ENCODE data around the gene RAP1GAP2.
"Not testable (repeated sequence)": the region's sequence is repeated elsewhere in the genome, so short reads cannot be mapped to it uniquely, and the experiment has no call there.

RAP1GAP2 gene

GRCh38 chr17:2978116-2978515, 181.9 kb downstream of the RAP1GAP2 start:
- DNase-seq = no peak

- DNase-seq = no peak
Measured at GRCh38 chr17:2978991-2979390, 182.8 kb downstream of the RAP1GAP2 start.

DNA sequence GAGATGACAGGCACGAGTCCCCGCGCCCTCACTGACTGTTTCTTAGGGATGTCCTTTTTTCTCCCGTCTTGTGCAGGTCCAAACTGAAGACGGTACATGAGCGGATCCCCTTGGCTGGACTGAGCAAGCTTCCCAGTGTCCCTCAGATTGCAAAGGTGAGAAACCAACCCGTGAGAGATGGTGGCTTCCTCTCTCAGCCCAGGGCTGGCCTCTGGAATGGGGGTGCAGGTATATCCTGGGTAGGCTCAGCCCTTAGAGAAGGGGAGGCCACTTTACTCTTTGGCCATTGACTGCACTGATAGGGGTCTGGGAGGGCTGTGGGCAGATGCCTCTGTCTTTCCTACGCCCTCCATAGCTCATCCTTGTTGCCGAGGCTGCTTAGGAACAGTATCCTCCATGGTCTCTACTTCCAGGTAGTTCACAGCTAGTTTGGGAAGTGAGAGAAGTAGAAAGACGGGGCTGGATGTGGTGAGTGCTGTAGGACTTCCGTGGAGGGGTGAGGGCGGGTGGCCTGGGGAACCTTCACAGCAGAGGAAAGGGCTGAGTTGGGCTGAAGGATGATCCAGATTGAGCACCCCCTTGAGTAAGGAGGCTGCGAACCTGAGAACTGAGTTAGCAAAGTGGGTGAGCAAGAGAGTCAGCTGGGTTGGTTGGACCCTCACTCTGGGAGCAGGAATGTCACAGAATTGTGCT, 184.1 kb downstream of the RAP1GAP2 start:
- no peak for DNase-seq

DNA sequence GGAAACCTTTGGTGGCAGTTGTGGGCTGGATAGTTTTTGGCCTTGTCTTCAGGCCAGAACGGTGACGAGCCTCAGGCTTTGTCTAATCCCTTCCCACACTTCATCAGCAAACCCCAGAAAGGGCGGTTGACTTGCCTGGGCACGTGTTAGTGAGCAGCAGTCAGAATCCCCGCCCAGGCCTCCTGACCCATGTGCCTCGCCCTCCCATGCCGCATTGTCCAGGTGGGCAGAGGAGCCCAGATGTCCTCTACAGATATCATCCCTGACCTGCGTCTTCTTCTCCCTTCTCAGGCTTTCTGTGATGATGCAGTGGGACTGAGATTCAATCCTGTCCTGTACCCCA, 184.6 kb downstream of the RAP1GAP2 start:
- DNase-seq = no peak

GRCh38 chr17:2981325-2981724, 185.1 kb downstream of the RAP1GAP2 start:
- DNase-seq = no peak

- DNase-seq = no peak
Measured at GRCh38 chr17:2982854-2983253, 186.6 kb downstream of the RAP1GAP2 start.

DNA sequence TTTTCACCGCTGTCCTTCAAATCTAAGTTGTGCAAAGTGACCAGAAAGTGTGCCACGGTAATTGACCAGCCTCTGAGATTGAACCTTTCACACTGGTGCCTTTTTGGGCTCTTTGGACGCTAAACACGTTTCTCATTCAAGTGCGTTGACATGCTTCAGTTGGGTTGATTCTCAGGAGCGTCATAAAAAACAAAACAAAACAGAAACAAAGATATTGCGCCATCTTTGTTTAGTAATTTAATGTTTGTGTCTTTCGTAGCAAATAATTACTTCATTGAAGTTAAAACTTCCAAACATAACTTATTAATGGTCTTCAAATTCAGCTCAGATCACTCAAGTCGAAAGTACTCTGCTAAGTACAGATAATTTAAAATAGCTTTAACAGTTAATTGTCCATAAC, 187.0 kb downstream of the RAP1GAP2 start:
- no peak for DNase-seq

GRCh38 chr17:2985318-2985717, 189.1 kb downstream of the RAP1GAP2 start:
- no peak for DNase-seq

DNA sequence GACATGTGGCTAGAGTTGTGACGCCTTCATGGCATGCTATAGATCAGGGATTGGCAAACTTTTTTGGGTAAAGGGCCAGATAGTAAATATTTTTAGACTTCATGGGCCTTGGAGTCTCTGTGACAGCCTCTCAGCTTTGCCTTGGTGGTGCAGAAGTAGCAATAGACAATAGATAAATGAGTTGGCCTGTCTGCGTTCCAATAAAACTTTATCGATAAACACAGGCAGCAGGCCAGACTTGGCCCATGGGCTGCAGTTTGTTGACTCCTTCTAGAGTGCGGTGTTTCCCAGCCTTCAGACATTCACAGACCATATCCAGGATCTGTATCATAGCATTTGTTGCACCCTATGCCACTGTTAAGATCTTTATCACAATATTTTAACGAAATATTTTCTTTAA, 190.7 kb downstream of the RAP1GAP2 start:
- no peak for DNase-seq

GRCh38 chr17:2989396-2989795, 193.2 kb downstream of the RAP1GAP2 start:
- DNase-seq = not testable (repeated sequence)

GRCh38 chr17:2989855-2990254, 193.6 kb downstream of the RAP1GAP2 start:
- DNase-seq = no peak

- DNase-seq = no peak
Measured at GRCh38 chr17:2990396-2990795, 194.2 kb downstream of the RAP1GAP2 start.

DNA sequence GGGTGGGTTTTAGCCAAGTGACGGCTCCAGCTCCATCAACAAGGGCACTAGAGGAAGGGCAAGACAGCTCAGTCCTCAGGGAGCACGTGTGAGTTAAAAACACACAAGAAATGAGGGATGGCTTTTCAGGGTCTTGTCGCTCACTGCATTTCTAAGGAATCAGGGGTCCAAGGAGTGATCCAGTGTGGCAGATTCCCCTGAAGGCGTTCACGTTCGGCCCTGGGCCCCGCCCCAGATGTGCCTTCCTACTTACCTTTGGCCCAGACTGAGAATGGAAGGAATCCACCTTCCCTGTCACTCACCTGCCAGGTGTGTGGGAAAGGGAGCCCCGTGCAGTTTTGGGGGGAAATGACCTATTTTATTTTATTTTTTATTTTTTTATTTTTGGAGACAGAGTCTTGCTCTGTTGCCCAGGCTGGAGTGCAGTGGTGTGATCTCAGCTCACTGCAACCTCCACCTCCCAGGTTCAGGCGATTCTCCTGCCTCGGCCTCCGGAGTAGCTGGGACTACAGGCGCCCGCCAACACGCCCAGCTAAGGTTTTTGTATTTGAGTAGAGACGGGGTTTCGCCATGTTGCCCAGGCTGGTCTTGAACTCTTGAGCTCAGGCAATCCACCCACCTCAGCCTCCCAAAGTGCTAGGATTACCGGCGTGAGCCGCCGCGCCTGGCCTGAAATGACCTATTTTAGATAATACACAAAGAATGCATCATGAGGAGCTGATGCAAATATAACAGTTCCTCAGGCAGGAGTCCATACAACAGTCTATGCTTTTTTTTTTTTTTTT, 195.3 kb downstream of the RAP1GAP2 start:
- DNase-seq = not testable (repeated sequence)

- DNase-seq = no peak
Measured at GRCh38 chr17:2994441-2994840, 198.2 kb downstream of the RAP1GAP2 start.

DNA sequence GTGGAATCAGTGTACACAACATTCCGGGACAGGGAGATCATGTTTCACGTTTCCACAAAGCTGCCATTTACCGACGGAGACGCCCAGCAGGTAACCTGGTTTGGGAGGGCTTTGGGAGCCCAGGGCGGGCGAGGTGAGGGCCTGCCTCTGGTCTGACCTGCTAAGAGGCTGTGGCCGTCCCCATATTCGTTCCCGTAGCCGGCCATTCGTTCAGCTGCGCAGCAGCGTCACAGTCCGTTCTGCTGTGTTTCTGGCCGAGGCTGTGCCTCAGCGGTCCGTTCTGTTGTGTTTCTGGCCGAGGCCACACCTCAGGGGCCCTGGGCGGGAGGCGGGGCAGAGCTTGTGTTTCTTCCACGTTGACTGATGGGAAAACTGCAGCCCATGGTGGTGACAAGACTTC, 199.1 kb downstream of the RAP1GAP2 start:
- DNase-seq = no peak

- no peak for DNase-seq
Measured at GRCh38 chr17:2995886-2996809, 199.9 kb downstream of the RAP1GAP2 start.

DNA sequence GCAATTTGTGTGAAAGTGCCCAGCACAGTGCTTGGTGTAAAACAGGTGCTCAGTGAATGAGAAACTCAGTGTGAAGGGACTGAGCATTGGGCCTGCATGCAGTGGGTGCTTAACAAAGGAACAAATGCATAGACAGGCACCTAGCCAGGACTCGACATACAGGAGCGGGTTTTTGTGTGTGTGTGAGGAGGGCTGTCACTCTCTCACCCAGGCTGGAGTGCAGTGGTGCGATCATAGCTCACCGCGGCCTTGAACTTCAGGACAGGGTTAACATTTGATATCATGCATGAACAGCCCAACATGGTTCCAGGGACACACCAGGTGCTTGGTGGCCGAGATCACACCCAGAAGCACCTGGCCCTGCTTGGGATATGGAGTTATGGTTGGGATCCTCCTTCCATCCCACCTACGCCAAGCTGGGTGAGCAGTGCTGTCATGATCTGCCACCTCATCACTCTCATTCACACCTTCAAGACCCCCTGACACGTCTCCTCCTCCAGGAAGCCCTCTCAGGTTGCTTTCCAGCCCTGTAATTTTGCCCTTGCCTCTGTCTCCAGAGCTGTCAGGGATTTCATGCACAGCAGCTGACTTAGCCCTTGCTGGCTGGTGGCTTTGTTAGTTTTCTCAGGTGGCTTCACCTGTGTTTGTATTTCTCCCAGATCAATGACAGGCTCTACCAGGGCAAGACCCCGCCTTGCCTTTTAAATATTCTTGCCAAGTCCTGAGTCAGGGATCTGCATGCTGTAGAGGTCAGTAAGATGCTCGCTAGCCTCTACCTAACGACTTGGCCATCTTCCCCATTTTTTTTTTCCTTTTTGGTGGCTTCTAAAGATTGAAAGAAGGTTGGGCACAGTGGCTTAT, 200.8 kb downstream of the RAP1GAP2 start:
- DNase-seq = no peak

DNA sequence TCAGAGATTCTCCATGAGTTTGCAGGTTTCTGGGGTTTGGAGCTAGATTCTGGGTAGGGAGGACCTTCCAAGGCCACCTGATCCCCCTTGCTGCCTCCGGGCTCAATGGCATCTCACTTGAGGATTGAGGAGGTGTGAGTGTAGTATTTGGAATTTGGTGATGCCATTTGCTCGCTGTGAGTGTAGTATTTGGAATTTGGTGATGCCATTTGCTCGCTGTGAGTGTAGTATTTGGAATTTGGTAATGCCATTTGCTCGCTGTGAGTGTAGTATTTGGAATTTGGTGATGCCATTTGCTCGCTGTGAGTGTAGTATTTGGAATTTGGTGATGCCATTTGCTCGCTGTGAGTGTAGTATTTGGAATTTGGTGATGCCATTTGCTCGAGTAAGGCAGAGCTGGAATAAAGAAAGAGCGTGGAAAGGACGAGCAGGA, 202.2 kb downstream of the RAP1GAP2 start:
- DNase-seq = not testable (repeated sequence)

GRCh38 chr17:3002538-3003295, 206.5 kb downstream of the RAP1GAP2 start:
- peak; percentile 49 for DNase-seq

- DNase-seq = no peak
Measured at GRCh38 chr17:3003296-3004149, 207.3 kb downstream of the RAP1GAP2 start.

All from NCI-H1436 (cell line).